H1 (cell line): ENCODE measurements around the gene GCGR. TPM values are rescaled to one million over a fixed set of nuclear protein-coding genes. Genes with fewer than 3 reads are reported as not detected.

Experiments used
- CHD7 ChIP-seq: fragments of 300-600 bp; sonication (generic); IDR thresholded peaks from 2 replicates; pipeline ENCODE4 v1.7.1; 2012; ENCODE audit warnings: low read length, moderate library complexity, mild to moderate bottlenecking, inconsistent platforms; ENCODE audit not compliant: insufficient replicate concordance
- FOSL1 ChIP-seq: IDR thresholded peaks from 2 replicates; pipeline ENCODE4 v1.6.1; 2011; ENCODE audit warnings: mild to moderate bottlenecking, low read depth, low read length, moderate library complexity; ENCODE audit not compliant: insufficient read depth
- GTF2F1 ChIP-seq: IDR thresholded peaks from 2 replicates; pipeline ENCODE4 v1.6.1; 2012; ENCODE audit warnings: low read depth, low read length, improper control_type of control experiment, borderline replicate concordance
- JUN ChIP-seq: IDR thresholded peaks from 2 replicates; pipeline ENCODE4 v1.6.1; 2011; ENCODE audit warnings: low read depth, mild to moderate bottlenecking, improper control_type of control experiment, low read length
- MAFK ChIP-seq: IDR thresholded peaks from 2 replicates; pipeline ENCODE4 v1.6.1; 2012; ENCODE audit warnings: low read depth, mild to moderate bottlenecking, improper control_type of control experiment, low read length
- RFX5 ChIP-seq: IDR thresholded peaks from 2 replicates; pipeline ENCODE4 v1.6.1; 2011; ENCODE audit warnings: low read depth, low read length, improper control_type of control experiment, borderline replicate concordance
- USF2 ChIP-seq: IDR thresholded peaks from 2 replicates; pipeline ENCODE4 v1.6.1; 2011; ENCODE audit warnings: low read length, improper control_type of control experiment
- polyA plus RNA-seq, 7 experiments: library from polyadenylated mRNA; depleted of rRNA in 3 of 7; stranded (reverse) in 5 of 7; unstranded in 2 of 7; fragments of >200 nt in 5 of 7; fragments of 200-250 nt in 2 of 7; gene quantifications; 1 replicate in 5 of 7; 2 replicates in 1 of 7; 4 replicates in 1 of 7; pipeline versions ENCODE4 v1.2.1 to v1.2.3, GENCODE V29; 2011 to 2013; ENCODE audit warnings: missing spikeins in 2 of 7, mixed read lengths in 2 of 7
- total RNA-seq: library from RNA; stranded (reverse); fragmentation: NEBNext Ultra II Directional; extraction: Animal tissue kit (Norgen Biotek cat#: 25700); gene quantifications from 2 replicates; pipeline ENCODE4 v1.2.1, GENCODE V29; 2021

The GCGR gene
- total and polyA plus RNA-seq, 2 of the 8 experiments (the other 6 are each of a cell fraction or from before 2014, with no cell fraction given): 0.44 to 0.56 TPM

GRCh38 chr17:81834831-81835267 is 30.9 kb downstream of the GCGR start, which contains the start of gene PPP1R27 (continued):
- no peak for TF ChIP-seq FOSL1
- no peak for TF ChIP-seq USF2
- TF ChIP-seq JUN: no peak
- no peak for TF ChIP-seq RFX5
- no peak for TF ChIP-seq MAFK
- no peak for TF ChIP-seq CHD7
- no peak for TF ChIP-seq GTF2F1
